OCI-LY7 (cell line): ENCODE measurements around the gene EDNRA. TPM values are rescaled to one million over a fixed set of nuclear protein-coding genes. Genes with fewer than 3 reads are reported as not detected.

Experiments
- BruUV-seq: library from RNA; stranded (reverse); fragments of 400-500 nt; replicated peaks from 2 replicates; lab custom pipeline; 2021; lab: Mats Ljungman, UMichigan
- CTCF ChIA-PET: fragments of 300-600 bp; sonication (Branson Sonifier 250); formaldehyde crosslinking; loops from one replicate; lab custom pipeline; 2022; ENCODE audit warnings: antibody characterized with exemption; ENCODE audit not compliant: unreplicated experiment; lab: Charles Lee
- POLR2A ChIA-PET: fragments of 300-600 bp; sonication (Branson Sonifier 250); formaldehyde crosslinking; loops from one replicate; lab custom pipeline; 2022; ENCODE audit warnings: antibody characterized with exemption; lab: Charles Lee
- DNase-seq: peaks from one replicate; pipeline ENCODE4 v3.0.0-alpha.2; 2015; ENCODE audit warnings: low spot score
- H2AFZ ChIP-seq: fragments of 200-600 bp; sonication (generic), shearing (Covaris generic); 2 replicates; pipeline ENCODE4 v1.6.1; 2014; ENCODE audit warnings: mild to moderate bottlenecking, antibody characterized with exemption, low read length, moderate library complexity
- H3K27ac ChIP-seq: fragments of 200-600 bp; sonication (generic); 2 replicates; pipeline ENCODE4 v1.5.1; 2014; ENCODE audit warnings: mixed run types, low read depth, mild to moderate bottlenecking, moderate library complexity, low read length, inconsistent platforms; ENCODE audit not compliant: poor library complexity, severe bottlenecking
- H3K36me3 ChIP-seq: fragments of 200-600 bp; sonication (generic); 2 replicates; pipeline ENCODE4 v1.6.1; 2014; ENCODE audit warnings: mild to moderate bottlenecking, antibody characterized with exemption, low read length, moderate library complexity, mixed read lengths; ENCODE audit not compliant: insufficient read depth
- H3K4me1 ChIP-seq: fragments of 200-600 bp; sonication (generic); 2 replicates; pipeline ENCODE4 v1.5.1; 2014; ENCODE audit warnings: mild to moderate bottlenecking, low read length; ENCODE audit not compliant: insufficient read depth, poor library complexity, severe bottlenecking
- H3K4me2 ChIP-seq: fragments of 200-600 bp; sonication (generic); 2 replicates; pipeline ENCODE4 v1.6.1; 2014; ENCODE audit warnings: mild to moderate bottlenecking, low read length
- H3K4me3 ChIP-seq: fragments of 200-600 bp; sonication (generic); 2 replicates; pipeline ENCODE4 v1.5.1; 2014; ENCODE audit warnings: mild to moderate bottlenecking, low read depth, low read length; ENCODE audit not compliant: poor library complexity, severe bottlenecking
- H3K79me2 ChIP-seq: fragments of 200-600 bp; sonication (generic); 2 replicates; pipeline ENCODE4 v1.6.1; 2016; ENCODE audit warnings: low read depth, mild to moderate bottlenecking, low read length, moderate library complexity, mixed read lengths; ENCODE audit not compliant: insufficient read depth
- H3K9me2 ChIP-seq: fragments of 200-600 bp; sonication (generic); 2 replicates; pipeline ENCODE4 v1.6.1; 2016; ENCODE audit warnings: mild to moderate bottlenecking, low read length, mixed read lengths; ENCODE audit not compliant: insufficient read depth
- H3K9me3 ChIP-seq: fragments of 200-600 bp; sonication (generic); 2 replicates; pipeline ENCODE4 v1.6.1; 2014; ENCODE audit warnings: mild to moderate bottlenecking, mixed run types, low read length, mixed read lengths
- H4K20me1 ChIP-seq: fragments of 200-600 bp; sonication (generic); 2 replicates; pipeline ENCODE4 v1.6.1; 2014; ENCODE audit warnings: mild to moderate bottlenecking, antibody characterized with exemption, low read length, moderate library complexity, mixed read lengths; ENCODE audit not compliant: insufficient read depth
- CTCF ChIP-seq: fragments of 200-600 bp; sonication (generic); conservative IDR thresholded peaks from 2 replicates; pipeline ENCODE4 v1.5.1; 2014; ENCODE audit warnings: mild to moderate bottlenecking, antibody characterized with exemption, low read length, moderate library complexity, mixed read lengths
- EZH2phosphoT487 ChIP-seq: fragments of 200-600 bp; sonication (generic); IDR thresholded peaks from 2 replicates; pipeline ENCODE4 v1.6.1; 2018; ENCODE audit warnings: low read depth, borderline replicate concordance, mild to moderate bottlenecking, mixed run types, antibody characterized with exemption, low read length, moderate library complexity, mixed read lengths
- intact Hi-C: fragments of 100-400 bp; cut with micrococcal nuclease; formaldehyde crosslinking; loops from one replicate; pipeline ENCODE4 v1.10.0; 2022; ENCODE audit not compliant: unreplicated experiment
- total RNA-seq, 2 experiments: library from RNA; depleted of rRNA in 1 of 2; stranded (reverse); fragments of >200 nt in 1 of 2; shearing (Covaris generic) in 1 of 2; gene quantifications; 2 replicates each; pipeline ENCODE4 v1.2.3, GENCODE V29; 2014 to 2022

EDNRA gene
- total RNA-seq, 2 experiments from 2014 or later, result not detected

- no peaks in the 10 kb centered on the region for H3K9me2 ChIP-seq
- no peak overlapping the region for H3K27ac ChIP-seq
- ChIA-PET CTCF (no interaction called here), POLR2A (interaction anchor here (0.6 kb wide), 1 partner anchor 566 kb away, joined by 3 read pairs; no protein-coding TSS in a partner anchor)
- no peaks in the 10 kb centered on the region for H4K20me1 ChIP-seq
- H3K4me2 ChIP-seq, result no peak overlapping the region
- H3K36me3 ChIP-seq, result no peaks in the 10 kb centered on the region
- H2AFZ ChIP-seq, result no peak overlapping the region
- H3K4me3 ChIP-seq, result no peak overlapping the region
- no peaks in the 10 kb centered on the region for H3K79me2 ChIP-seq
- no TSS peak for BruUV-seq
- no peaks in the 10 kb centered on the region for H3K9me3 ChIP-seq
- H3K4me1 ChIP-seq, result no peaks in the 10 kb centered on the region
- TF ChIP-seq EZH2phosphoT487 (no peak), CTCF (no peak)
- DNase-seq, result no peak
- intact Hi-C loops, result no loop called here
Measured at GRCh38 chr4:147447786-147448185, 33.1 kb upstream of the EDNRA start.

- no TSS peak for BruUV-seq
- CTCF ChIA-PET, result no interaction called here
- intact Hi-C loops, result no loop called here
- Histone ChIP-seq H3K4me2 (no peak overlapping the region), H3K9me2 (no peaks in the 10 kb centered on the region), H3K79me2 (no peaks in the 10 kb centered on the region), H4K20me1 (no peaks in the 10 kb centered on the region), H3K36me3 (no peaks in the 10 kb centered on the region), H3K4me3 (no peak overlapping the region), H3K9me3 (no peaks in the 10 kb centered on the region), H3K4me1 (no peaks in the 10 kb centered on the region), H3K27ac (no peak overlapping the region), H2AFZ (no peak overlapping the region)
- no peak for TF ChIP-seq CTCF
- TF ChIP-seq EZH2phosphoT487, result no peak
- POLR2A ChIA-PET, result interaction anchor here (0.6 to 0.7 kb wide), 4 partner anchors 172 to 1750 kb away, joined by 3 to 4 read pairs (median 3); no protein-coding TSS in a partner anchor
- no peak for DNase-seq
Measured at GRCh38 chr4:147453561-147454141, 27.2 kb upstream of the EDNRA start.

GRCh38 chr4:147456706-147457105 is 24.2 kb upstream of the EDNRA start:
- ChIA-PET POLR2A (no interaction called here), CTCF (no interaction called here)
- H4K20me1 ChIP-seq, result no peaks in the 10 kb centered on the region
- no peaks in the 10 kb centered on the region for H3K4me1 ChIP-seq
- no peaks in the 10 kb centered on the region for H3K36me3 ChIP-seq
- H3K79me2 ChIP-seq, result no peaks in the 10 kb centered on the region
- no peak for DNase-seq
- H3K9me2 ChIP-seq, result no peaks in the 10 kb centered on the region
- no peak overlapping the region for H2AFZ ChIP-seq
- no peak for TF ChIP-seq CTCF
- TF ChIP-seq EZH2phosphoT487, result no peak
- H3K4me2 ChIP-seq, result no peak overlapping the region
- no peak overlapping the region for H3K4me3 ChIP-seq
- intact Hi-C loops, result no loop called here
- H3K27ac ChIP-seq, result no peak overlapping the region
- BruUV-seq, result no TSS peak
- no peaks in the 10 kb centered on the region for H3K9me3 ChIP-seq
